SJSA1 (cell line): ENCODE data around the gene SUSD4. TPM values are rescaled to one million over a fixed set of nuclear protein-coding genes. Genes with fewer than 3 reads are reported as not detected.
"Not testable (repeated sequence)": the region's sequence is repeated elsewhere in the genome, so short reads cannot be mapped to it uniquely, and the experiment has no call there.

ENCODE experiments used
- DNase-seq, 2 experiments: peaks; one replicate each; pipeline ENCODE4 v3.0.0-alpha.2; 2015 to 2020; ENCODE audit warnings: low spot score in 2 of 2, low read depth in 1 of 2
- H3K27ac ChIP-seq: fragments of 250-450 bp; sonication (Bioruptor Pico); 2 replicates; pipeline ENCODE4 v1.5.1; 2020; ENCODE audit warnings: mild to moderate bottlenecking, moderate library complexity
- H3K27me3 ChIP-seq: fragments of 250-450 bp; sonication (Bioruptor Pico); replicated peaks from 2 replicates; pipeline ENCODE4 v1.5.1; 2020; ENCODE audit warnings: mild to moderate bottlenecking, moderate library complexity
- H3K36me3 ChIP-seq: fragments of 250-450 bp; sonication (Bioruptor Pico); 2 replicates; pipeline ENCODE4 v1.5.1; 2020; ENCODE audit warnings: mild to moderate bottlenecking
- H3K4me1 ChIP-seq: fragments of 250-450 bp; sonication (Bioruptor Pico); replicated peaks from 2 replicates; pipeline ENCODE4 v1.6.1; 2021; ENCODE audit warnings: mild to moderate bottlenecking
- H3K4me3 ChIP-seq: fragments of 250-450 bp; sonication (Bioruptor Pico); 2 replicates; pipeline ENCODE4 v1.5.1; 2020; ENCODE audit warnings: mild to moderate bottlenecking
- H3K9me3 ChIP-seq: fragments of 250-450 bp; sonication (Bioruptor Pico); replicated peaks from 2 replicates; pipeline ENCODE4 v1.5.1; 2020; ENCODE audit warnings: mild to moderate bottlenecking
- total RNA-seq: library from RNA; depleted of rRNA; stranded (reverse); fragments of >200 nt; shearing (Covaris generic); gene quantifications from 2 replicates; pipeline ENCODE4 v1.2.3, GENCODE V29; 2014

The SUSD4 gene
- total RNA-seq, 1 experiment from 2014 or later, result 0.74 TPM

DNA sequence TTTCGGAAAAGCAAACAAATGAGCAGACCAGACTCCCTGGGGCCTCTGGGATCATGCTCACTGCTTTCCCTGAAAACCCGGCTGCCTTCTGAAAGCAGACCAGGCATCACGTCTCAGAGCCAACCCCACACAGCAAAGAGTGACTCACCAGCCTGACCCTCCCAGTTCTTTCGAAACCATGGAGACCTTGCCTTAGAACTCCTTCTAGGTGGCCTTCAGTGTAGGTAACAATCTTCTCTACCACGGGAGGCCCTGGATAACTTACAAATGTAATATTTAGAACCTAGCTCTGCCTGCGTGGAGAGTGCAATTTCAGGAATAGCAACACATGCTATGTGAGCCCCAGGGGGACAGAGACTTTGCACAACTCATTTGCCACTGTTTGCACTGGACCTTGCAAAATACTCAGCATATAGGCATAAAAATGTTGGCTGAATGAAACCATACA lies 105.2 kb downstream of the SUSD4 start:
- Histone ChIP-seq H3K4me1 (peaks cover 15% of the 10 kb centered on the region), H3K36me3 (no peaks in the 10 kb centered on the region), H3K4me3 (no peak overlapping the region), H3K27ac (no peak overlapping the region), H3K27me3 (no peaks in the 10 kb centered on the region), H3K9me3 (no peaks in the 10 kb centered on the region)
- peak; percentile 63 to 72 for DNase-seq

DNA sequence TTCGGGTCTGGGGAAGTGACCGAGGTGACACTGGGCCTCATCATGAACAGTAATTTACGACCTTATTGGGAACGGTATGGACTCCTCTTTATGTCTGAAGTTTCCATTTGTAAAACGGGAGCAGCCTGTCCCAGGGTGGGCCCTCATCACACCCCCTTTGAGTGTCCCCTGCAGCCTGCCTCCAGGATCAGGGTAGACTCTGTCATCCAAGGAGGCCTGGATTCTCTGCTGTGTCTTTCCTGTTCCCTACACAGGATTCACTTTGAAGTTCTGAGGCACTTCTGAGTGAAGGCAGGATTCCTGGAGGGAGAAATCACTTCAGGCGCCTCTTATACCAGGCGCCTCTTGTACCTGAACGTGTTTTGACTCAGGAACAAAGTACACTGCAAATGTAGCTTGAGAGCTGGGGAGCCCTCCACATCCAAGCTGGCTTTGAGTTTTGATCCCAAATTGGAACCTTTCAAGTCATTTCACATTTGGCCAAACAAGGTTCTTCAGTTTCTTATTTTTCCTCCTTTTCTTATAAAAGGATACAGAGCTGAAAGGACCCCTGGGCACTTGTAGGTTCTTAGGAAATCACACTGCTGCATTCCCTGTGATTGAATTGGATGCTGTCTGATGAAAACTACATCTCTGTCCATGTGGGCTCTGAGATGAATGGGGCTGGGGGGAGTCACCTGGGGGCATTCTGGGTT lies 106.0 kb downstream of the SUSD4 start:
- Histone ChIP-seq H3K36me3 (no peaks in the 10 kb centered on the region), H3K27ac (no peak overlapping the region), H3K9me3 (no peaks in the 10 kb centered on the region), H3K4me1 (peaks cover 15% of the 10 kb centered on the region), H3K4me3 (no peak overlapping the region), H3K27me3 (no peaks in the 10 kb centered on the region)
- no peak for DNase-seq

DNA sequence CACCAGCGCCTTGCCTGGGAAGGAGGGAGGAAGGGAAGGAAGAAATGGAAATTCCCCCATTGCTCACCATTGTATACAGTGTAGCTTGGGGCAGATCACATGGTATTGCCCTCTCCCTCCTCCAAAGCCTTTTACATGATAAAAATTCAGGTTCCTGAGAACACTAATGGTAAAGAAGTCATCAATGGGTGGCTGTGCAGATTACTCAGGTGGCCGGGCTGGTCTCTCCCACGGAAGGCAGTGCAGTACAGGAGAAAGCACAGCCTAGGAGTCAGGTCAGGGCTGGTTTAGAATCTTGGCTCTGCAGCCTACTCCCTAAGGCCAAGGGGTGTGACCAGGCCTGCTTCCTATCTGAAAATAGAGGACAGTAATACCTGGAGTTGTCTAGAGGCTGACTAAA lies 107.9 kb downstream of the SUSD4 start:
- no peaks in the 10 kb centered on the region for H3K9me3 ChIP-seq
- H3K4me3 ChIP-seq, result no peak overlapping the region
- no peaks in the 10 kb centered on the region for H3K27me3 ChIP-seq
- H3K36me3 ChIP-seq, result no peaks in the 10 kb centered on the region
- peaks cover 15% of the 10 kb centered on the region for H3K4me1 ChIP-seq
- H3K27ac ChIP-seq, result no peak overlapping the region
- DNase-seq, result no peak

GRCh38 chr1:223253916-223254315 lies 110.1 kb downstream of the SUSD4 start:
- Histone ChIP-seq H3K27ac (no peak overlapping the region), H3K4me3 (no peak overlapping the region), H3K36me3 (no peaks in the 10 kb centered on the region), H3K9me3 (no peaks in the 10 kb centered on the region), H3K27me3 (no peaks in the 10 kb centered on the region; the same call in 1 of the 2 replicates), H3K4me1 (peaks cover 7% of the 10 kb centered on the region)
- DNase-seq, result no peak

GRCh38 chr1:223251387-223251786 lies 112.6 kb downstream of the SUSD4 start:
- not testable (repeated sequence) for H3K4me3 ChIP-seq, DNase-seq, H3K27ac ChIP-seq, H3K27me3 ChIP-seq, H3K36me3 ChIP-seq, H3K9me3 ChIP-seq, H3K4me1 ChIP-seq

DNA sequence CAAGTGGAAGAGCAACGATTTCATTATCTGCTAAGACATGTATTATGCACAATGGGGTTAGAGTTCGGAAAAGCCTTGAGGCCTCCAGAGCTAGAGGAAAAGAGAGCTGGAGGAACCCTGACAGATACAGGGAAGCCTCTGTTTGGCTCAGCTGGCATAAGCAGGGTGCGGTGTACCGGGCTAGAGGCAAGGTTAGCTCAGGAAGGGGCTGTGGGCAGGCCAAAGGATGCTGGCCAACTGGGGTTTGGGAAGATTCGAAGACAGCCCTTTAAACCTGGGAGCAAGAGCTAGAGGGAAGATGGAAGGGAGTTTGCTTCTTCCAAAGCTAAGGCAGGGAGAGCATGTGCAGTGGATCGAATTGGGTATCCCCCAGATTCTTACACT lies 113.4 kb downstream of the SUSD4 start:
- no peaks in the 10 kb centered on the region for H3K36me3 ChIP-seq
- no peaks in the 10 kb centered on the region; the same call in 1 of the 2 replicates for H3K27me3 ChIP-seq
- DNase-seq, result no peak
- no peak overlapping the region for H3K27ac ChIP-seq
- H3K4me1 ChIP-seq, result no peaks in the 10 kb centered on the region
- no peaks in the 10 kb centered on the region for H3K9me3 ChIP-seq
- H3K4me3 ChIP-seq, result no peak overlapping the region

GRCh38 chr1:223249854-223250631 lies 113.9 kb downstream of the SUSD4 start:
- no peaks in the 10 kb centered on the region; the same call in 1 of the 2 replicates for H3K27me3 ChIP-seq
- H3K9me3 ChIP-seq, result no peaks in the 10 kb centered on the region
- H3K4me3 ChIP-seq, result no peak overlapping the region
- no peak for DNase-seq
- peaks cover 2% of the 10 kb centered on the region for H3K4me1 ChIP-seq
- no peaks in the 10 kb centered on the region for H3K36me3 ChIP-seq
- H3K27ac ChIP-seq, result no peak overlapping the region

DNA sequence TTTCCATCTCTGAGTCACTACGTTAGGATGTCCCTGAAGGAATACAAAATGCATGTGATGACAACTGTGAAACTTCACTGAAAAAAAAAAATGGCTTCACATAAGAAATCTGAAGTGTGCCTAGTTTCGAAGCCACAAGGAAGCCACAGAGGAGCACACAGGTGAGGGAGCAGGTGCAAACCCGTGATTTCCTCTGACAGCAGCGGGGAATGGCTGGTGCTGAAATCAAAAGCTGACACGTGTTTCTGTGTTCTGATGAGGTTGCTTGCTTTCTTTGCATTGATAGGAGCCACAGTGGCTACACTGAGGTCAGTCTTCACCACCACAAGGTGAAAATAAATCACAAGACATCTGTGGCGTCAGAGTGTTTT lies 115.2 kb downstream of the SUSD4 start:
- H3K27me3 ChIP-seq, result no peaks in the 10 kb centered on the region; the same call in 1 of the 2 replicates
- H3K9me3 ChIP-seq, result no peaks in the 10 kb centered on the region
- H3K4me3 ChIP-seq, result no peak overlapping the region
- H3K4me1 ChIP-seq, result peaks cover 11% of the 10 kb centered on the region
- no peaks in the 10 kb centered on the region for H3K36me3 ChIP-seq
- DNase-seq, result no peak
- no peak overlapping the region for H3K27ac ChIP-seq

- Histone ChIP-seq H3K27ac (no peak overlapping the region), H3K4me3 (no peak overlapping the region), H3K4me1 (peaks cover 11% of the 10 kb centered on the region), H3K9me3 (no peaks in the 10 kb centered on the region), H3K27me3 (no peaks in the 10 kb centered on the region; the same call in 1 of the 2 replicates), H3K36me3 (no peaks in the 10 kb centered on the region)
- DNase-seq, result no peak
Measured at GRCh38 chr1:223248001-223248769, 115.8 kb downstream of the SUSD4 start.

- Histone ChIP-seq H3K27me3 (no peaks in the 10 kb centered on the region; the same call in 1 of the 2 replicates), H3K36me3 (no peaks in the 10 kb centered on the region), H3K27ac (no peak overlapping the region), H3K9me3 (no peaks in the 10 kb centered on the region), H3K4me3 (no peak overlapping the region), H3K4me1 (peaks cover 11% of the 10 kb centered on the region)
- peak in 1 of 2 experiments; percentile 31 for DNase-seq
Measured at GRCh38 chr1:223246476-223247112, 117.4 kb downstream of the SUSD4 start.

DNA sequence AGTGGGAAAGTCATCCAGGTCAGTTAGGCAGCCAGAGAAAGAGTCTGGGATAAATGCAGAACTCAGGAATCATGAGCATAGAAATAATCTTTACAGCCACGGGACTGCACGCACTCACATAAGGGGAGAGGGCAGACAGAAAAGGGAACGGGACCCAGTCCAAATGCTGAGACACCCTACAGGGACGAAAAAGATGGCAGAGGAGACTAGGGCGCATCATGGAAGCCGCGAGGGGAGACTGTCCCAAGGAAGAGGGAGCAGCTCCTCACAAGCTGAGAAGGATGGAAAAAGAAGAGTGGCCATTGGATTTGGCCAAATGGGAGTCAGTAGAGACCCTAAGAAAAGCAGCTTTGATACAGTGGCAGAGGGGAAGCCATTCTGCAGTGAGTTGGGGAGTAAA lies 118.0 kb downstream of the SUSD4 start:
- no peak overlapping the region for H3K4me3 ChIP-seq
- no peaks in the 10 kb centered on the region; the same call in 1 of the 2 replicates for H3K27me3 ChIP-seq
- no peaks in the 10 kb centered on the region for H3K36me3 ChIP-seq
- no peaks in the 10 kb centered on the region for H3K9me3 ChIP-seq
- H3K27ac ChIP-seq, result no peak overlapping the region
- peaks cover 11% of the 10 kb centered on the region for H3K4me1 ChIP-seq
- DNase-seq, result peak in 1 of 2 experiments; percentile 29

DNA sequence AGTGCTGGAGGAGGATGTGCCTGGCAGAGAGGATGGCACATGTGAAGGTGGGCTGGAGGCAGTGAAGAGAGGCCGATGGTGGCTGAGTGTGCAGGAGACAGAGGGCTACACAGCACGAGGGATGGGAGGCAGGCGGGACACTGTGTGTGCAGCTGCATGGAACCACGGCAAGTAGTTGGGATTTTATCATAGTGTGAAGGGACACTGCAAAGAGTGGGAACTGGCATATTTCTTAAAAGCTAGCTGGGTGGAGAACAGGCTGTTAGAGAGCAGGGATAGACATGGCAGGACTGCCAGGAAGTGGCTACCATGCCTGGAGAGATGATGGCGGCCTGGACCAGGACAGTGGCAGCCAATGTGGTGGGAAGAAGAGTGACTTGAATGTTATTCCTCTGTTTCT lies 118.6 kb downstream of the SUSD4 start:
- no peak overlapping the region for H3K4me3 ChIP-seq
- no peaks in the 10 kb centered on the region for H3K9me3 ChIP-seq
- peak in 1 of 2 experiments; percentile 34 for DNase-seq
- H3K27ac ChIP-seq, result no peak overlapping the region
- no peaks in the 10 kb centered on the region for H3K36me3 ChIP-seq
- peaks cover 11% of the 10 kb centered on the region for H3K4me1 ChIP-seq
- H3K27me3 ChIP-seq, result no peaks in the 10 kb centered on the region; the same call in 1 of the 2 replicates

DNA sequence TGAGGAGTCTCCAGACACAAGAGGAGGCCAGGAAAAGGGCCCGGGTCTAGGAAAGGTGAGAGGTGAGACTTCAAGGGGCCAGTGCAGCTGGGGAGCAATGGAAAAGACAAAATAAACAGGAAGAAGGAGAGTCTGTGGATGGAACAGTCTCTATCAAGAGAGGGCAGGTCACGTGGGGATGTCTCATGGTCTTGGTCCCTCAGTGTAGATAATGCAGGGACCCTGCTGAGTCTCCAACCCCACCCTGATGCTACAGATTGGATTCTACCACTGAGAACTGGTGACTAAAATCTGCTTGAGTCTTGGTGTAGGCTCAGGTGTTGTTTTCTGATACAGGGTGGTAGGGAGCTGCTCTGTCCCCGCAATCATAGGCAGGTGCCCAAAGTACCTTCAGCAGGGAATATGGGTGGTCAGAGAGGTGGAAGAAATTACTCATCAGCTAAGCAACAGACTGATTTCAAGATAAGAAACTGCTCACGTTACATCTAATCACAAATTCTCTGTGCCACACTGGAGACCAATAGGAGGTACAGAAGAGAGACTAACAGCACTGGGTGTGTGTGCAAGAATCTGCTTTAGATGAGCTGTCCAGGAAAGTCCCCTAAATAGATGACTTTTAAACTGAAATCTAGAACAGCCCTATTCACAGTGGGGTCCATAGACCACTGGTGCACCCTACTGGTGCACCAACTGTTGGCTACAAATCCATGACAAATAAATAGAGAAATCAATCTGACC lies 119.4 kb downstream of the SUSD4 start:
- peak; percentile 39 to 46 for DNase-seq
- Histone ChIP-seq H3K27me3 (no peaks in the 10 kb centered on the region; the same call in 1 of the 2 replicates), H3K4me1 (peaks cover 11% of the 10 kb centered on the region), H3K36me3 (no peaks in the 10 kb centered on the region), H3K4me3 (no peak overlapping the region), H3K9me3 (no peaks in the 10 kb centered on the region), H3K27ac (no peak overlapping the region)
